IMR-90 (cell line): ENCODE data around the gene ATRX. TPM values are rescaled to one million over a fixed set of nuclear protein-coding genes. Genes with fewer than 3 reads are reported as not detected.

Source experiments
- ATAC-seq: fragments of 200-7000 bp; cut with Tn5 transposase; 2 replicates; pipeline ENCODE4 v1.9.1; 2020; ENCODE audit warnings: low read depth, mild to moderate bottlenecking, moderate library complexity
- BruUV-seq: library from RNA; stranded (reverse); fragments of 400-500 nt; replicated peaks from 2 replicates; lab custom pipeline; 2021; lab: Mats Ljungman, UMichigan
- CTCF ChIA-PET: fragments of 300-600 bp; formaldehyde crosslinking; extraction: SDS; loops from one replicate; lab custom pipeline; 2021; ENCODE audit warnings: antibody characterized with exemption; lab: Yijun Ruan, JAX
- POLR2A ChIA-PET: fragments of 300-600 bp; sonication (Branson Sonifier 250); formaldehyde crosslinking; loops from one replicate; lab custom pipeline; 2022; ENCODE audit warnings: antibody characterized with exemption; ENCODE audit not compliant: unreplicated experiment; lab: Charles Lee
- DNase-seq: peaks from one replicate; pipeline ENCODE4 v3.0.0; 2013
- H2AFZ ChIP-seq: replicated peaks from 2 replicates; pipeline ENCODE3; 2013; ENCODE audit warnings: low read length, mild to moderate bottlenecking; ENCODE audit not compliant: poor library complexity
- H2AK5ac ChIP-seq: 2 replicates; pipeline ENCODE4 v1.6.1; 2013; ENCODE audit warnings: low read depth, low read length, inconsistent platforms
- H2AK9ac ChIP-seq: replicated peaks from 2 replicates; pipeline ENCODE3; 2013; ENCODE audit warnings: mild to moderate bottlenecking, low read depth, low read length, moderate library complexity; ENCODE audit not compliant: poor library complexity
- H2BK120ac ChIP-seq: 2 replicates; pipeline ENCODE4 v1.6.1; 2013; ENCODE audit warnings: low read depth, low read length, inconsistent platforms
- H2BK15ac ChIP-seq: 3 replicates; pipeline ENCODE4 v1.6.1; 2013; ENCODE audit warnings: low read depth, low read length, inconsistent platforms
- H2BK20ac ChIP-seq: 2 replicates; pipeline ENCODE4 v1.6.1; 2013; ENCODE audit warnings: low read depth, mild to moderate bottlenecking, inconsistent platforms, low read length, moderate library complexity
- H2BK5ac ChIP-seq: 2 replicates; pipeline ENCODE4 v1.6.1; 2013; ENCODE audit warnings: mild to moderate bottlenecking, low read depth, low read length, inconsistent platforms; ENCODE audit not compliant: poor library complexity, severe bottlenecking
- H3K14ac ChIP-seq: replicated peaks from 2 replicates; pipeline ENCODE4 v1.6.1; 2013; ENCODE audit warnings: low read depth, low read length, inconsistent platforms
- H3K18ac ChIP-seq: 2 replicates; pipeline ENCODE4 v1.6.1; 2013; ENCODE audit warnings: low read depth, low read length, control low read depth
- H3K23ac ChIP-seq: 2 replicates; pipeline ENCODE4 v1.6.1; 2013; ENCODE audit warnings: low read depth, low read length, inconsistent platforms
- H3K27ac ChIP-seq: 2 replicates; pipeline ENCODE4 v1.5.1; 2013; ENCODE audit warnings: mild to moderate bottlenecking, control low read depth, low read length; ENCODE audit not compliant: insufficient read depth
- H3K27me3 ChIP-seq: 2 replicates; pipeline ENCODE4 v1.6.1; 2013; ENCODE audit warnings: low read length; ENCODE audit not compliant: control insufficient read depth, insufficient read depth
- H3K36me3 ChIP-seq: 2 replicates; pipeline ENCODE4 v1.6.1; 2013; ENCODE audit warnings: low read length, mixed read lengths; ENCODE audit not compliant: control insufficient read depth, insufficient read depth
- H3K4ac ChIP-seq: 2 replicates; pipeline ENCODE4 v1.6.1; 2013; ENCODE audit warnings: low read depth, low read length, inconsistent platforms
- H3K4me1 ChIP-seq: 2 replicates; pipeline ENCODE4 v1.6.1; 2013; ENCODE audit warnings: low read length, mixed read lengths; ENCODE audit not compliant: control insufficient read depth, insufficient read depth
- H3K4me2 ChIP-seq: 2 replicates; pipeline ENCODE4 v1.6.1; 2013; ENCODE audit warnings: low read depth, mild to moderate bottlenecking, control low read depth, low read length, moderate library complexity
- H3K4me3 ChIP-seq: 2 replicates; pipeline ENCODE4 v1.5.1; 2013; ENCODE audit warnings: low read depth, mild to moderate bottlenecking, control low read depth, low read length, moderate library complexity; ENCODE audit not compliant: insufficient read depth
- H3K56ac ChIP-seq: 2 replicates; pipeline ENCODE4 v1.6.1; 2013; ENCODE audit warnings: low read length, inconsistent platforms; ENCODE audit not compliant: insufficient read depth; ENCODE audit errors: extremely low read depth
- H3K79me1 ChIP-seq, 2 experiments: 2 replicates each; pipeline ENCODE4 v1.6.1; 2013; ENCODE audit warnings: low read length in 2 of 2, inconsistent platforms in 1 of 2, low read depth in 1 of 2
- H3K9ac ChIP-seq: 2 replicates; pipeline ENCODE4 v1.6.1; 2013; ENCODE audit warnings: low read depth, low read length, control low read depth
- H3K9me1 ChIP-seq: 2 replicates; pipeline ENCODE4 v1.6.1; 2013; ENCODE audit warnings: low read length, inconsistent platforms; ENCODE audit not compliant: insufficient read depth
- H3K9me3 ChIP-seq: 2 replicates; pipeline ENCODE4 v1.6.1; 2013; ENCODE audit warnings: low read length; ENCODE audit not compliant: control insufficient read depth, insufficient read depth
- H4K20me1 ChIP-seq: 2 replicates; pipeline ENCODE4 v1.6.1; 2013; ENCODE audit warnings: low read length, inconsistent platforms; ENCODE audit not compliant: insufficient read depth
- H4K5ac ChIP-seq: 2 replicates; pipeline ENCODE4 v1.6.1; 2013; ENCODE audit warnings: mild to moderate bottlenecking, low read depth, low read length, control low read depth
- H4K8ac ChIP-seq, 2 experiments: 2 replicates each; pipeline ENCODE4 v1.6.1; 2013; ENCODE audit warnings: low read depth in 2 of 2, low read length in 2 of 2, control low read depth in 1 of 2, inconsistent platforms in 1 of 2
- H4K91ac ChIP-seq: 2 replicates; pipeline ENCODE4 v1.6.1; 2013; ENCODE audit warnings: low read depth, low read length, inconsistent platforms; ENCODE audit not compliant: insufficient read depth
- BHLHE40 ChIP-seq: fragments of 150-350 bp; IDR thresholded peaks from 2 replicates; pipeline ENCODE4 v1.6.1; 2016; ENCODE audit warnings: mild to moderate bottlenecking, low read depth, low read length
- CEBPB ChIP-seq: IDR thresholded peaks from 2 replicates; pipeline ENCODE4 v1.6.1; 2012; ENCODE audit warnings: low read depth, low read length, improper control_type of control experiment
- CHD1 ChIP-seq: IDR thresholded peaks from 2 replicates; pipeline ENCODE4 v1.6.1; 2012; ENCODE audit warnings: low read depth, low read length, improper control_type of control experiment
- ELK1 ChIP-seq: fragments of 150-350 bp; IDR thresholded peaks from 2 replicates; pipeline ENCODE4 v1.6.1; 2016; ENCODE audit warnings: low read depth, mild to moderate bottlenecking, low read length, moderate library complexity, borderline replicate concordance
- FOS ChIP-seq: fragments of 150-350 bp; IDR thresholded peaks from 2 replicates; pipeline ENCODE4 v1.6.1; 2016; ENCODE audit warnings: low read depth, low read length
- MAFK ChIP-seq: IDR thresholded peaks from 2 replicates; pipeline ENCODE4 v1.6.1; 2012; ENCODE audit warnings: low read depth, low read length, improper control_type of control experiment
- MAZ ChIP-seq: IDR thresholded peaks from 2 replicates; pipeline ENCODE4 v1.6.1; 2012; ENCODE audit warnings: low read depth, mild to moderate bottlenecking, low read length, improper control_type of control experiment, moderate library complexity, borderline replicate concordance
- NFE2L2 ChIP-seq: fragments of 150-350 bp; IDR thresholded peaks from 2 replicates; pipeline ENCODE4 v1.6.1; 2016; ENCODE audit warnings: low read depth, mild to moderate bottlenecking, low read length
- POLR2A ChIP-seq: IDR thresholded peaks from 2 replicates; pipeline ENCODE4 v1.6.1; 2012; ENCODE audit warnings: mild to moderate bottlenecking, low read depth, low read length
- RAD21 ChIP-seq: IDR thresholded peaks from 2 replicates; pipeline ENCODE4 v1.6.1; 2012; ENCODE audit warnings: low read length, improper control_type of control experiment
- RFX5 ChIP-seq: IDR thresholded peaks from 2 replicates; pipeline ENCODE4 v1.8.0; 2012; ENCODE audit warnings: low read depth, mild to moderate bottlenecking, low read length, moderate library complexity
- SMC3 ChIP-seq: fragments of 150-350 bp; IDR thresholded peaks from 2 replicates; pipeline ENCODE4 v1.6.1; 2016; ENCODE audit warnings: low read depth, mild to moderate bottlenecking, antibody characterized with exemption, low read length, moderate library complexity
- WGBS, 2 experiments: methylation state at CpG; one replicate each; pipeline versions ENCODE4 v1.1.5 to v1.1.7; 2013; ENCODE audit warnings: missing lambda C conversion rate in 2 of 2; ENCODE audit not compliant: insufficient read length in 1 of 2; ENCODE audit errors: extremely low coverage in 2 of 2; 5-methylcytosine and 5-hydroxymethylcytosine counted together
- dilution Hi-C: fragments of 300-500 bp; cut with HindIII; formaldehyde crosslinking; loops from one replicate; pipeline ENCODE4 v1.14.3; 2018; ENCODE audit warnings: low sequenced_read_pairs; ENCODE audit not compliant: unreplicated experiment
- in situ Hi-C: fragments of 300-500 bp; cut with MboI; formaldehyde crosslinking; loops from 3 replicates; pipeline ENCODE4 v1.14.3; 2019; ENCODE audit warnings: low sequenced_read_pairs, inconsistent platforms, mixed read lengths
- intact Hi-C: fragments of 100-400 bp; cut with micrococcal nuclease; formaldehyde crosslinking; loops from 2 replicates; pipeline ENCODE4 v1.10.0; 2022
- polyA plus RNA-seq, 3 experiments: library from polyadenylated mRNA; depleted of rRNA; stranded (reverse); fragments of >200 nt; gene quantifications; 2 replicates each; pipeline ENCODE4 v1.2.3, GENCODE V29; 2012; ENCODE audit warnings: low replicate concordance in 1 of 3
- total RNA-seq: library from RNA; depleted of rRNA; stranded (reverse); fragments of >200 nt; gene quantifications from 2 replicates; pipeline ENCODE4 v1.2.3, GENCODE V29; 2012
- TF ChIP-seq, protein P1 (sequence below): fragments of 150-350 bp; IDR thresholded peaks from 2 replicates; pipeline ENCODE4 v1.6.1; 2017; ENCODE audit warnings: mild to moderate bottlenecking, antibody characterized with exemption, low read length, low read depth
- TF ChIP-seq, protein P2 (sequence below): conservative IDR thresholded peaks from 2 replicates; pipeline ENCODE4 v1.5.1; 2012; ENCODE audit warnings: mild to moderate bottlenecking, low read depth, low read length, improper control_type of control experiment

ATRX gene
- total and polyA plus RNA-seq, 2 of the 4 experiments (the other 2 are of a cell fraction): 20.7 to 73.8 TPM

- no peaks in the 10 kb centered on the region for H3K27me3 ChIP-seq
- no peak for TF ChIP-seq MAFK
- TF ChIP-seq RFX5: no peak
- TF ChIP-seq MAZ: no peak
- no peak for TF ChIP-seq BHLHE40
- TF ChIP-seq FOS: no peak
- TF ChIP-seq CEBPB: no peak
- TF ChIP-seq, protein P1, sequence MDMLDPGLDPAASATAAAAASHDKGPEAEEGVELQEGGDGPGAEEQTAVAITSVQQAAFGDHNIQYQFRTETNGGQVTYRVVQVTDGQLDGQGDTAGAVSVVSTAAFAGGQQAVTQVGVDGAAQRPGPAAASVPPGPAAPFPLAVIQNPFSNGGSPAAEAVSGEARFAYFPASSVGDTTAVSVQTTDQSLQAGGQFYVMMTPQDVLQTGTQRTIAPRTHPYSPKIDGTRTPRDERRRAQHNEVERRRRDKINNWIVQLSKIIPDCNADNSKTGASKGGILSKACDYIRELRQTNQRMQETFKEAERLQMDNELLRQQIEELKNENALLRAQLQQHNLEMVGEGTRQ: no peak
- TF ChIP-seq POLR2A: no peak
- TF ChIP-seq NFE2L2: no peak
- TF ChIP-seq SMC3: no peak
- TF ChIP-seq, protein P2, sequence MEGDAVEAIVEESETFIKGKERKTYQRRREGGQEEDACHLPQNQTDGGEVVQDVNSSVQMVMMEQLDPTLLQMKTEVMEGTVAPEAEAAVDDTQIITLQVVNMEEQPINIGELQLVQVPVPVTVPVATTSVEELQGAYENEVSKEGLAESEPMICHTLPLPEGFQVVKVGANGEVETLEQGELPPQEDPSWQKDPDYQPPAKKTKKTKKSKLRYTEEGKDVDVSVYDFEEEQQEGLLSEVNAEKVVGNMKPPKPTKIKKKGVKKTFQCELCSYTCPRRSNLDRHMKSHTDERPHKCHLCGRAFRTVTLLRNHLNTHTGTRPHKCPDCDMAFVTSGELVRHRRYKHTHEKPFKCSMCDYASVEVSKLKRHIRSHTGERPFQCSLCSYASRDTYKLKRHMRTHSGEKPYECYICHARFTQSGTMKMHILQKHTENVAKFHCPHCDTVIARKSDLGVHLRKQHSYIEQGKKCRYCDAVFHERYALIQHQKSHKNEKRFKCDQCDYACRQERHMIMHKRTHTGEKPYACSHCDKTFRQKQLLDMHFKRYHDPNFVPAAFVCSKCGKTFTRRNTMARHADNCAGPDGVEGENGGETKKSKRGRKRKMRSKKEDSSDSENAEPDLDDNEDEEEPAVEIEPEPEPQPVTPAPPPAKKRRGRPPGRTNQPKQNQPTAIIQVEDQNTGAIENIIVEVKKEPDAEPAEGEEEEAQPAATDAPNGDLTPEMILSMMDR: no peak
- no peak for TF ChIP-seq ELK1
- TF ChIP-seq RAD21: no peak
- TF ChIP-seq CHD1: no peak
- H3K9me3 ChIP-seq: no peaks in the 10 kb centered on the region
- no peak overlapping the region for H3K4ac ChIP-seq
- H2AK9ac ChIP-seq: no peak overlapping the region
- H2BK15ac ChIP-seq: no peak overlapping the region
- H3K14ac ChIP-seq: no peak overlapping the region
- H3K56ac ChIP-seq: no peak overlapping the region
- no peak overlapping the region for H2AK5ac ChIP-seq
- H3K4me2 ChIP-seq: no peak overlapping the region
- dilution Hi-C loops (no loop called here), intact Hi-C loops (no loop called here), in situ Hi-C loops (no loop called here)
- H3K4me1 ChIP-seq: no peaks in the 10 kb centered on the region
- H4K8ac ChIP-seq: no peak overlapping the region
- H4K5ac ChIP-seq: no peak overlapping the region
- no CpG with 5 or more reads among the region's 9 CpGs for WGBS, 2 experiments
- H2BK120ac ChIP-seq: no peak overlapping the region
- no peak overlapping the region for H3K27ac ChIP-seq
- no peak overlapping the region for H2BK20ac ChIP-seq
- no peak overlapping the region for H4K91ac ChIP-seq
- no peak overlapping the region for H3K18ac ChIP-seq
- ChIA-PET POLR2A (no interaction called here), CTCF (interaction anchor here (0.6 kb wide), 1 partner anchor 32 kb away, joined by 3 read pairs; no protein-coding TSS in a partner anchor)
- no peak overlapping the region for H2BK5ac ChIP-seq
- no TSS peak for BruUV-seq
- H4K20me1 ChIP-seq: no peaks in the 10 kb centered on the region
- no peak overlapping the region for H3K4me3 ChIP-seq
- no peak overlapping the region for H3K23ac ChIP-seq
- no peak overlapping the region for H3K9ac ChIP-seq
- no peak for DNase-seq
- peaks cover 0 to 2% of the 10 kb centered on the region in 2 experiments; a peak in 1 of 4 replicates for H3K79me1 ChIP-seq
- H3K36me3 ChIP-seq: peaks cover 4% of the 10 kb centered on the region
- no peaks in the 10 kb centered on the region for H3K9me1 ChIP-seq
- H2AFZ ChIP-seq: no peak overlapping the region
- ATAC-seq: no peak
Observed at GRCh38 chrX:77622672-77623071, 163.3 kb downstream of the ATRX start.
